Activated CD8-positive, alpha-beta memory T cell treated with anti-CD3 and anti-CD28 coated beads for 36 hours (primary cell): ENCODE data around the gene IL17RB. TPM values are rescaled to one million over a fixed set of nuclear protein-coding genes. Genes with fewer than 3 reads are reported as not detected.

Source experiments
- CTCF ChIA-PET: fragments of 350-600 bp; sonication (Branson Sonifier 250); formaldehyde crosslinking; loops from one replicate; lab custom pipeline; 2021; ENCODE audit warnings: antibody characterized with exemption; lab: Charles Lee
- POLR2A ChIA-PET: fragments of 350-600 bp; sonication (Branson Sonifier 250); formaldehyde crosslinking; loops from one replicate; lab custom pipeline; 2021; ENCODE audit warnings: antibody characterized with exemption; lab: Charles Lee
- total RNA-seq, 2 experiments: library from RNA; stranded (reverse); gene quantifications; one replicate each; pipeline ENCODE4 v1.2.3, GENCODE V29; 2021

The IL17RB gene
- total RNA-seq, 2 experiments from 2014 or later = 0.25 to 0.36 TPM

- CTCF ChIA-PET = no interaction called here
- POLR2A ChIA-PET = no interaction called here
Observed at GRCh38 chr3:53809764-53810400, 36.5 kb upstream of the IL17RB start.

GRCh38 chr3:53811143-53811927, 35.0 kb upstream of the IL17RB start:
- ChIA-PET CTCF (no interaction called here), POLR2A (no interaction called here)

- ChIA-PET CTCF (no interaction called here), POLR2A (no interaction called here)
Observed at GRCh38 chr3:53812434-53812833, 33.9 kb upstream of the IL17RB start.

- CTCF ChIA-PET = no interaction called here
- POLR2A ChIA-PET = no interaction called here
Observed at GRCh38 chr3:53813229-53813628, 33.1 kb upstream of the IL17RB start.

GRCh38 chr3:53813876-53814275, 32.5 kb upstream of the IL17RB start:
- CTCF ChIA-PET = no interaction called here
- POLR2A ChIA-PET = no interaction called here

GRCh38 chr3:53815067-53815466, 31.3 kb upstream of the IL17RB start:
- CTCF ChIA-PET = no interaction called here
- POLR2A ChIA-PET = no interaction called here

GRCh38 chr3:53815651-53816050, 30.7 kb upstream of the IL17RB start:
- POLR2A ChIA-PET = no interaction called here
- CTCF ChIA-PET = no interaction called here

- CTCF ChIA-PET = interaction anchor here (0.5 kb wide), 1 partner anchor 120 kb away, joined by 3 read pairs; no protein-coding TSS in a partner anchor
Observed at GRCh38 chr3:53816425-53816824, 29.9 kb upstream of the IL17RB start.

GRCh38 chr3:53817211-53817610, 29.2 kb upstream of the IL17RB start:
- ChIA-PET POLR2A (no interaction called here), CTCF (no interaction called here)

More at GRCh38 chr3:53816425-53816824, 29.9 kb upstream of the IL17RB start:
- POLR2A ChIA-PET = no interaction called here

GRCh38 chr3:53817809-53818208, 28.6 kb upstream of the IL17RB start:
- POLR2A ChIA-PET = no interaction called here
- CTCF ChIA-PET = no interaction called here

GRCh38 chr3:53818221-53819162, 27.9 kb upstream of the IL17RB start:
- CTCF ChIA-PET = no interaction called here
- POLR2A ChIA-PET = no interaction called here

GRCh38 chr3:53819163-53819868, 27.1 kb upstream of the IL17RB start:
- ChIA-PET CTCF (no interaction called here), POLR2A (no interaction called here)

GRCh38 chr3:53820084-53820483, 26.3 kb upstream of the IL17RB start:
- POLR2A ChIA-PET = no interaction called here
- CTCF ChIA-PET = no interaction called here

GRCh38 chr3:53820756-53821580, 25.4 kb upstream of the IL17RB start:
- CTCF ChIA-PET = no interaction called here
- POLR2A ChIA-PET = no interaction called here

GRCh38 chr3:53821631-53822121, 24.7 kb upstream of the IL17RB start:
- CTCF ChIA-PET = no interaction called here
- POLR2A ChIA-PET = no interaction called here

- ChIA-PET POLR2A (no interaction called here), CTCF (no interaction called here)
Observed at GRCh38 chr3:53822331-53822741, 24.0 kb upstream of the IL17RB start.

- CTCF ChIA-PET = no interaction called here
- POLR2A ChIA-PET = no interaction called here
Observed at GRCh38 chr3:53823026-53823955, 23.1 kb upstream of the IL17RB start.
